Fibroblast of lung (primary cell): Measurements from ENCODE around the gene ANO3.

Source experiments
- EZH2 ChIP-seq: IDR thresholded peaks from 2 replicates; pipeline ENCODE4 v1.5.1; 2012; ENCODE audit warnings: low read length, control low read depth, mild to moderate bottlenecking; ENCODE audit errors: missing control alignments
- TF ChIP-seq, protein P1 (sequence below), 2 donors: IDR thresholded peaks in 1 of 2; conservative IDR thresholded peaks in 1 of 2; 1 replicate in 1 of 2; 2 replicates in 1 of 2; pipeline ENCODE4 v1.5.1; 2011 to 2012; ENCODE audit warnings: low read length in 2 of 2, control low read depth in 1 of 2, inconsistent platforms in 1 of 2, low read depth in 1 of 2, mild to moderate bottlenecking in 1 of 2

DNA sequence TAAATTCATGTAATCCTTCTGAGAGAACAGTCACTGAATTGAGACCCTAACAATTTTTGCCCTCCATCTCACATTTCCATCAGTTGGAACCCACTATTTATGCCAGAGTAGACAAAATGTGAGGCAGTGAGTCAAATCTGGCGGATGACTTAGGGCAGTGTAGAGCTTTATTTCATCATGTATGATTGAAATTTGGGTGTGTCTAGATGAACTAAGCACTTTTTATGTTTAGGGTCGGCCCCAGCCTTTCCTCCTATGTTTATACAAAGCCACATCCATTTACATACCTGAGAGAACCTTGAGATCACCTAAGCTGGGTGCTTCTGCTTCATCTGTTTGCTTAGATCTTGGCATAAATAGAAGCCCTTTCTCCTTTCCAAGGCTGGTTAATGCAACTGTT lies 255.1 kb downstream of the ANO3 start:
- TF ChIP-seq, protein P1, sequence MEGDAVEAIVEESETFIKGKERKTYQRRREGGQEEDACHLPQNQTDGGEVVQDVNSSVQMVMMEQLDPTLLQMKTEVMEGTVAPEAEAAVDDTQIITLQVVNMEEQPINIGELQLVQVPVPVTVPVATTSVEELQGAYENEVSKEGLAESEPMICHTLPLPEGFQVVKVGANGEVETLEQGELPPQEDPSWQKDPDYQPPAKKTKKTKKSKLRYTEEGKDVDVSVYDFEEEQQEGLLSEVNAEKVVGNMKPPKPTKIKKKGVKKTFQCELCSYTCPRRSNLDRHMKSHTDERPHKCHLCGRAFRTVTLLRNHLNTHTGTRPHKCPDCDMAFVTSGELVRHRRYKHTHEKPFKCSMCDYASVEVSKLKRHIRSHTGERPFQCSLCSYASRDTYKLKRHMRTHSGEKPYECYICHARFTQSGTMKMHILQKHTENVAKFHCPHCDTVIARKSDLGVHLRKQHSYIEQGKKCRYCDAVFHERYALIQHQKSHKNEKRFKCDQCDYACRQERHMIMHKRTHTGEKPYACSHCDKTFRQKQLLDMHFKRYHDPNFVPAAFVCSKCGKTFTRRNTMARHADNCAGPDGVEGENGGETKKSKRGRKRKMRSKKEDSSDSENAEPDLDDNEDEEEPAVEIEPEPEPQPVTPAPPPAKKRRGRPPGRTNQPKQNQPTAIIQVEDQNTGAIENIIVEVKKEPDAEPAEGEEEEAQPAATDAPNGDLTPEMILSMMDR (conservative IDR thresholded peaks at IDR 0.05 in 1 of 2, IDR thresholded peaks at IDR 0.05 in 1 of 2; ENCODE audit: low read depth in 1 of 2, low read length in 2 of 2) = no peak
- no peak for TF ChIP-seq EZH2
